SKM-1 (cell line): ENCODE measurements around the gene KDM3B.
"Not testable (repeated sequence)": the region's sequence is repeated elsewhere in the genome, so short reads cannot be mapped to it uniquely, and the experiment has no call there.

Experiments
- DNase-seq: peaks from one replicate; lab custom pipeline; 2025; ENCODE audit not compliant: unreplicated experiment; lab: John Stamatoyannopoulos, UW

The KDM3B gene

GRCh38 chr5:138350563-138350890 is 2.0 kb upstream of the KDM3B start:
- no peak for DNase-seq

GRCh38 chr5:138351056-138351455 is 1.4 kb upstream of the KDM3B start:
- DNase-seq = no peak

GRCh38 chr5:138351517-138351916 is 968 bp upstream of the KDM3B start:
- no peak for DNase-seq

DNA sequence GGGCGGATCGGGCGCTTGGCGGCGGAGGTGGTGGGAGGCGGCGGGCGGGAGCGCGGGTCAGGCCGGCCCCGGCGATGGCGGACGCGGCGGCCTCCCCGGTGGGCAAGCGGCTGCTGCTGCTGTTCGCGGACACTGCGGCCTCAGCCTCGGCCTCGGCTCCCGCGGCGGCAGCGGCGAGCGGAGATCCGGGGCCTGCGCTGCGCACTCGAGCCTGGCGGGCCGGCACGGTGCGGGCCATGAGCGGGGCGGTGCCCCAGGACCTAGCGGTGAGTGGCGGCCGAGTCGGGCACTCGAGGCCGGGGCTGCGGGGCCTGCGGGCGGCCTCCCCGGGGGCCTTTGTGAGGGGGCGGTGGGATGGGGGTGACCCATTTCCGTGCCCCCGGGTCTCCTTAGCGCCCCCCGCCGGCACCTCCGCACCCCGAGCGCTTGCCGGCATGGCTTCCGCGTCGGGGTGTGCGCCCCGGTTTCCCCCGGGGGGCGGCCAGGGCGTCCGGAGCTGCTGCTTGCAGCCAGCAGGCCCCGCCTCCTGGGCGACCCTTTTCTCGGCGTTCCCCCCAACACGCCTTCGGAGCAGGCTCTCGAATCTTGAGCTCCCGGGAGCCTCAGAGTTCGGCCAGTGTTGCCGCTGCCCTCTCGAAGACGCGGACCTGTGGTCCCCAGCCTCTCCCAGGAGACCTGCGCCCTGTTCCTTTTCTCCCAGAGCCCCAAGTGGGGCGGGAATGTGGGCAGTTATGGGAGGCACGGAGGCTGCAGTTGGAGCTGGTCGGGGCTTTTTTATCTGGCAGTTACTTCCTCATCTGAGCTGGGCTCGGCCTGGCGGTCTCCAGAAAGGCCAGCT is 456 bp downstream of the KDM3B start:
- DNase-seq = peak; percentile 68

DNA sequence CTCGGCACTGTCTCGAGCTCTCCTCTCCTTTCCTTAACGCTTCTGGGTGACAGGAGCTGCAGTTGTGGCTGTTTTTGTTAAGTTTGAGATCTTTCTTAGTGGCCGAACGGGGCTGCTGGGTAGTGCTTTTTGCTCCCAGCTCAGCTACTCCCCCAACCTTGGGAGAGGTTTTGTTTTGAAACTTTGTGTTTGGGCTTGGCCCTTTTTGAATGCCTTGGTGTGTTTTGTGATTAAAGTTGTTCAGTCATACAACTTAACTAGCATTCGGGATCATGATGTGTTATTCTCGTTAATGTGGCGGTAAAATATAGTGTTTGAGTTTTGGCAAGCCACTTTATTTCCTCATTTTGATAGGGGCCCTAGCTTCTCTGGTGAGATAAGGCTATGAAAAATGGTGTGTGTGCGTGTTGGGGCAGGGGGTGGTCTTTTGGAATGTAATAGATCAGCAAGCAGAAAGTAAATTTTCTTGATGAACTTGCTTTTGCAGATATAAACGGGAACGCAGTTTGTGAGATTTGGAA is 1.1 kb downstream of the KDM3B start:
- DNase-seq = no peak

GRCh38 chr5:138354387-138354786 is 1.9 kb downstream of the KDM3B start:
- no peak for DNase-seq

DNA sequence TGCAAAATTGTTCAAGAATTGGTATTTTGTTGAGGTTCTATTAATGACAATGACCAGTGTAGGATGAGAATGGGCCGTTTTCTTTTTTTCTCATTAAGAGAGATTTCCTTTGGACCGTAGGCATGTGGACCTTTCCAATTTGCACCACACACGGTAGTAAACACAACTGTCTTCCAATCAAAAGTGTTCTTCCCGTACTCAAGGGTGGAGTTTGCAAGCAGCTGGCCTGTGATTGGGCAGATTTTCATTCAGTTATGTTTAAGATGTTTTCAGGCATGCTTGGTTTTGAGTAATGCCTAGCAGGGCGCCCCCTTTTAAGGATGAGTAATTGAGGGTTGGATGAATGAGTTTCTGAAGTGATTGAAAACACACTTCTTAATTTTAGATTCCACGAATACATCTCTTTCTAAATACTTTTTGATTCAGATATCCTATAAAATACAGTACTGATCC is 2.5 kb downstream of the KDM3B start:
- DNase-seq = no peak

- no peak for DNase-seq
Measured at GRCh38 chr5:138359621-138360020, 7.1 kb downstream of the KDM3B start.

GRCh38 chr5:138360941-138361452 is 8.5 kb downstream of the KDM3B start:
- DNase-seq = no peak

DNA sequence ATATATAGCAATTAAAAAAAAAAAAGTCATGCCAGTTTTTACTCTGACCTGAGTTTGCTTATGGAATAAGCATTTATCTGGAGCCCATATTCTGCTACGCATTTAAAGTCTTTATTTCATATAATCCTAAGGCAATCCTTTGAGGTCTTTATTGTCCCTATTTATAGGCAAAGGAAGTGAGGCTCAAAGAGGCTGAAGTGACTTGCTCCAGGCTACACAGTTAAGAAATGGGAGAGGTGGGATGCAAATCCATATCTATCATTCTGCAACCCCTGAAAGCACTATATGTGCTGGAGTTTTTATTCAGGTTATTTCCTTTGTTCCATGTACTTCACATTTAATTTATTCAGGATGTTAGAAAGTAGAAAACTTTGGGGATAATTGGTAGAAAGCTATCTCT is 12.1 kb downstream of the KDM3B start:
- no peak for DNase-seq

DNA sequence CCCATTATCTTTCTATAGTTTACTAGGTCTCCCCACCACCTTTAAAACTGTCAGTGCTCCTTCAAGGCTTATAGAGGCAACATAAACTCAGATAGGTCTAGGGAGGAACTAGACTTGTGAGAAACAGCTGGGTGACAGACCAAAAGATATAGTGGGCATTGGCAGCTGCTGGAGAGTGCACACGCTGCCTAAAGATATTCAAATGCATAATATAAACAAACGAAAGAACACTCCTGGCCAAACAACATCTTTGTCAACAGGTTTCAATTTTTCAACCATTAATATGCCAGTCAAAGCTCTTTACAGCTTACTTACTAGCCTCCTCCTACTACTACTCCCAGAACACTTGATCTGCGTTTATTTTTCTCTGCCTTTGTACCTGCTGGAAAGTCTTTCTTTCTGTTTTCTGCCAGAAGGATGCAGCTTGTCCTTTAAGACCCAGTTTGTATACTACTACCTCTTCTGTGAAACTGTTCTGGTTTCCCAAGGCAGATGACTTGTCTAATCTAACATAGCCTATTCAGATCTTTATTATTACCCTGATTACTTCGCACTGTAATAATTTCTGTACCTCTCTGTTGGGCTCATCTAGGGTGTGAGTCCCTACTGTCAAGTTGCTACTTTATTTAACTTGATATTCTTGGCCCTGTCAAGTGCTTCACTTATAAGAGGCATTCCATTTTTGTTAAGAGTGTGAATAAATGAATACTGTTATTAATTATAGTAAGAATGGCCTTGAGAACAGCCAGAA is 14.3 kb downstream of the KDM3B start:
- no peak for DNase-seq

GRCh38 chr5:138369261-138369660 is 16.8 kb downstream of the KDM3B start:
- DNase-seq = peak; percentile 60

- DNase-seq = peak; percentile 87
Measured at GRCh38 chr5:138369706-138370105, 17.2 kb downstream of the KDM3B start.

GRCh38 chr5:138370537-138370936 is 18.1 kb downstream of the KDM3B start:
- no peak for DNase-seq

- no peak for DNase-seq
Measured at GRCh38 chr5:138371454-138371853, 19.0 kb downstream of the KDM3B start.

DNA sequence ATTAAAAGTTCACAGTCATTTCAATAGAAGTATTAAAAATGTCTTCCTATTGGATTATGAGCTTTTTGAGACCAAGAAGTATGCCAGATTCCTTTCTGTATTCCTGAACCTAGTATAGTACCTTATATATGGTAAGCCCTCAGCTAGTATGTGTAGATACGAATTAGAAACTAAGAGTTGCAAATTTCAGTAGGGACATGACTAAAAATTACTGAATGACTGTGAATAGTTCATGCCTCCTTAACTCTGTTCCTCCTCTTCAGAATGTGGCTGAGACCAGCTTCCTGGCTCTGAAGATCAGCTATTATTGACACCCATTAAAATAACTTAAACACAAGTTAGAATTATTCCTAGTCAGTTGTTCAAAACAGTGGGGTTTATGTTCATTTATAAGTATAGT is 19.7 kb downstream of the KDM3B start:
- no peak for DNase-seq

GRCh38 chr5:138372653-138373052 is 20.2 kb downstream of the KDM3B start:
- DNase-seq = no peak

DNA sequence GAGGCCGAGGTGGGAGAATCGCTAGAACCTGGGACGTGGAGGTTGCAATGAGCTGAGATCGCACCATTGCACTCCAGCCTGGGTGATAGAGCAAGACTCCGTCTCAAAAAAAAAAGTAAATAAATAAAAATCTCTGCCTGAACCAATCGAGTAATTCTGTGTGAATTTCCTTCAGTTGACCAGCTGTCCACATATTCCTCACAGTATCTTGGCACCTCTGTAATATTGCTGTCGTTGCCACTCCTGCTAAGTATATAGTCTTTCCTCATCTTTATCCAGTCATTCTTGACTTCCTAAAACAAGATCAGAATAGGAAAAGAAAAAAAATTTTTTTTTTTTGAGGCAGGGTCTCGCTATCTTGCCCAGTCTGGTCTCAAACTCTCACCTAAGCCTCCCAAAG is 29.9 kb downstream of the KDM3B start:
- DNase-seq = no peak

- DNase-seq = no peak
Measured at GRCh38 chr5:138385660-138386059, 33.2 kb downstream of the KDM3B start.

DNA sequence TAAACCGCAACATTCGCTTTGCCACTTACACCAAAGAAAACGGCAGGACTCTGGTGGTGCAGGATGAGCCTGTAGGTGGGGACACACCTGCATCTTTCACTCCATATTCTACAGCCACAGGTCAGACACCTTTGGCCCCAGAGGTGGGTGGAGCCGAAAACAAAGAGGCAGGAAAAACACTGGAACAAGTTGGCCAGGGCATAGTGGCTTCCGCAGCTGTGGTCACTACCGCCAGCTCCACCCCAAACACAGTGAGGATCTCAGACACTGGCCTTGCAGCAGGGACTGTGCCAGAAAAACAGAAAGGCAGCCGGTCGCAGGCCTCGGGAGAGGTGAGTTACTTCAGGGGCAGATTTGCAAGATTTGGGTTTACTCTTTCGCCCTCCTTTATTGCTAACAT is 33.8 kb downstream of the KDM3B start:
- DNase-seq = no peak

GRCh38 chr5:138389332-138389731 is 36.8 kb downstream of the KDM3B start:
- no peak for DNase-seq

GRCh38 chr5:138389911-138390310 is 37.4 kb downstream of the KDM3B start:
- not testable (repeated sequence) for DNase-seq
